Frontal cortex (tissue), 4 donors: ENCODE measurements around the gene ITPKB. TPM values are rescaled to one million over a fixed set of nuclear protein-coding genes. Genes with fewer than 3 reads are reported as not detected.
A peak's percentile ranks its signal among the peaks of the same experiment; 100 is the strongest.
"Not testable (repeated sequence)": the region's sequence is repeated elsewhere in the genome, so short reads cannot be mapped to it uniquely, and the experiment has no call there.

Experiments
- DNase-seq, 2 donors: peaks; one replicate each; pipeline ENCODE4 v3.0.0; 2012; ENCODE audit warnings: low spot score in 2 of 2
- FAIRE-seq: peaks from 2 replicates; lab custom pipeline; 2012; peaks lifted over from hg19 to GRCh38; lab: Jason Lieb, UNC
- total RNA-seq: library from RNA; depleted of rRNA; stranded (reverse); fragments of >200 nt; gene quantifications from one replicate; pipeline ENCODE4 v1.2.3, GENCODE V29; 2014
- donor health status: control.
- donor health status: control.
- donor health status: control.

The ITPKB gene
- total RNA-seq, 1 donor from 2014 or later, result 3.3 TPM

- DNase-seq, result no peak
These were observed 93.7 kb downstream of the ITPKB start for GRCh38 chr1:226645279-226645976.

GRCh38 chr1:226644541-226645176, 94.4 kb downstream of the ITPKB start:
- DNase-seq, result no peak
- no peak for FAIRE-seq

More at GRCh38 chr1:226645279-226645976, 93.7 kb downstream of the ITPKB start:
- FAIRE-seq, result no peak

GRCh38 chr1:226643611-226644540, 95.2 kb downstream of the ITPKB start:
- FAIRE-seq, result no peak
- no peak for DNase-seq

GRCh38 chr1:226643177-226643576, 95.9 kb downstream of the ITPKB start:
- peak in 1 of 2 donors; percentile 70 for DNase-seq
- no peak for FAIRE-seq

GRCh38 chr1:226642421-226642820, 96.7 kb downstream of the ITPKB start:
- FAIRE-seq, result no peak
- DNase-seq, result no peak

GRCh38 chr1:226641671-226642231, 97.3 kb downstream of the ITPKB start:
- no peak for FAIRE-seq
- no peak for DNase-seq

- FAIRE-seq (no peak), DNase-seq (no peak)
These were observed 98.6 kb downstream of the ITPKB start for GRCh38 chr1:226640321-226641136.

- FAIRE-seq (no peak), DNase-seq (no peak)
These were observed 99.4 kb downstream of the ITPKB start for GRCh38 chr1:226639631-226640061.

- not testable (repeated sequence) for DNase-seq, FAIRE-seq
These were observed 99.9 kb downstream of the ITPKB start for GRCh38 chr1:226639206-226639605.

GRCh38 chr1:226638608-226639007, 100.5 kb downstream of the ITPKB start:
- FAIRE-seq, result no peak
- DNase-seq, result no peak

GRCh38 chr1:226638001-226638601, 101.0 kb downstream of the ITPKB start:
- FAIRE-seq (no peak), DNase-seq (peak in 1 of 2 donors; percentile 42)

GRCh38 chr1:226637147-226637935, 101.7 kb downstream of the ITPKB start:
- no peak for FAIRE-seq

GRCh38 chr1:226636847-226637096, 102.3 kb downstream of the ITPKB start:
- DNase-seq (no peak), FAIRE-seq (no peak)

More at GRCh38 chr1:226637147-226637935, 101.7 kb downstream of the ITPKB start:
- no peak for DNase-seq

GRCh38 chr1:226635456-226635941, 103.6 kb downstream of the ITPKB start:
- DNase-seq, result no peak
- FAIRE-seq, result no peak

GRCh38 chr1:226634611-226635246, 104.4 kb downstream of the ITPKB start:
- no peak for FAIRE-seq
- no peak for DNase-seq

- peak; percentile 55 to 71 for DNase-seq
- FAIRE-seq, result no peak
These were observed 104.9 kb downstream of the ITPKB start for GRCh38 chr1:226634166-226634588.

GRCh38 chr1:226633541-226634165, 105.4 kb downstream of the ITPKB start:
- no peak for DNase-seq
- no peak for FAIRE-seq
